ENCODE data around the gene ALPL. TPM values are rescaled to one million over a fixed set of nuclear protein-coding genes. Genes with fewer than 3 reads are reported as not detected.
A peak's percentile ranks its signal among the peaks of the same experiment; 100 is the strongest.

ALPL gene
- total and polyA plus RNA-seq, 9 of the 15 experiments (the other 6 are each of a cell fraction or from before 2014, with no cell fraction given): 0.04 to 0.38 (median 0.18) TPM; not detected in 4

DNA sequence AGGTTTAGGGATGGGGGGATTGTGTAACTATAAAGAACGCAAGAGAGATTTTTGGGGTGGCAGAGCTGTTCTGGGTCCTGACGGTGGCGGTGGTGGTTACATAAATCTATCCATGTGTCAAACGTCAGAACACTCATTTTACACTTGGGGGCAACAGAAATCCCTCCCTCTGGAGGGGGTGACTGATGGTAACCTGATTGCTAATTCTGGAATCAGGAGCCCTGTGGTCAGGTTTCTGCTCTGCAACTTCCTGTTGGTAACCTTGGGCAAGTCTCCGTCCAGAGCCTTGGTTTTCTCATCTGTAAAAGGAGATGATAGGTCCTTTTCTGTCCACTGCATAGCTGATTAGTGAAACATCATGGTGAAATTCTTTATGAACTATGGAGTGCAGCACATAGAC is 40.9 kb downstream of the ALPL start (continued):
- TF ChIP-seq, protein P1, sequence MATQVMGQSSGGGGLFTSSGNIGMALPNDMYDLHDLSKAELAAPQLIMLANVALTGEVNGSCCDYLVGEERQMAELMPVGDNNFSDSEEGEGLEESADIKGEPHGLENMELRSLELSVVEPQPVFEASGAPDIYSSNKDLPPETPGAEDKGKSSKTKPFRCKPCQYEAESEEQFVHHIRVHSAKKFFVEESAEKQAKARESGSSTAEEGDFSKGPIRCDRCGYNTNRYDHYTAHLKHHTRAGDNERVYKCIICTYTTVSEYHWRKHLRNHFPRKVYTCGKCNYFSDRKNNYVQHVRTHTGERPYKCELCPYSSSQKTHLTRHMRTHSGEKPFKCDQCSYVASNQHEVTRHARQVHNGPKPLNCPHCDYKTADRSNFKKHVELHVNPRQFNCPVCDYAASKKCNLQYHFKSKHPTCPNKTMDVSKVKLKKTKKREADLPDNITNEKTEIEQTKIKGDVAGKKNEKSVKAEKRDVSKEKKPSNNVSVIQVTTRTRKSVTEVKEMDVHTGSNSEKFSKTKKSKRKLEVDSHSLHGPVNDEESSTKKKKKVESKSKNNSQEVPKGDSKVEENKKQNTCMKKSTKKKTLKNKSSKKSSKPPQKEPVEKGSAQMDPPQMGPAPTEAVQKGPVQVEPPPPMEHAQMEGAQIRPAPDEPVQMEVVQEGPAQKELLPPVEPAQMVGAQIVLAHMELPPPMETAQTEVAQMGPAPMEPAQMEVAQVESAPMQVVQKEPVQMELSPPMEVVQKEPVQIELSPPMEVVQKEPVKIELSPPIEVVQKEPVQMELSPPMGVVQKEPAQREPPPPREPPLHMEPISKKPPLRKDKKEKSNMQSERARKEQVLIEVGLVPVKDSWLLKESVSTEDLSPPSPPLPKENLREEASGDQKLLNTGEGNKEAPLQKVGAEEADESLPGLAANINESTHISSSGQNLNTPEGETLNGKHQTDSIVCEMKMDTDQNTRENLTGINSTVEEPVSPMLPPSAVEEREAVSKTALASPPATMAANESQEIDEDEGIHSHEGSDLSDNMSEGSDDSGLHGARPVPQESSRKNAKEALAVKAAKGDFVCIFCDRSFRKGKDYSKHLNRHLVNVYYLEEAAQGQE (IDR thresholded peaks at IDR 0.05; ENCODE audit: borderline replicate concordance): peak; percentile 33
- TF ChIP-seq, protein P1 (CRISPR knock-in tag; IDR thresholded peaks at IDR 0.05; ENCODE audit: low read depth): no peak
- no peak for TF ChIP-seq ZFPM2 (CRISPR knock-in tag; IDR thresholded peaks at IDR 0.05)
- TF ChIP-seq, protein P2, sequence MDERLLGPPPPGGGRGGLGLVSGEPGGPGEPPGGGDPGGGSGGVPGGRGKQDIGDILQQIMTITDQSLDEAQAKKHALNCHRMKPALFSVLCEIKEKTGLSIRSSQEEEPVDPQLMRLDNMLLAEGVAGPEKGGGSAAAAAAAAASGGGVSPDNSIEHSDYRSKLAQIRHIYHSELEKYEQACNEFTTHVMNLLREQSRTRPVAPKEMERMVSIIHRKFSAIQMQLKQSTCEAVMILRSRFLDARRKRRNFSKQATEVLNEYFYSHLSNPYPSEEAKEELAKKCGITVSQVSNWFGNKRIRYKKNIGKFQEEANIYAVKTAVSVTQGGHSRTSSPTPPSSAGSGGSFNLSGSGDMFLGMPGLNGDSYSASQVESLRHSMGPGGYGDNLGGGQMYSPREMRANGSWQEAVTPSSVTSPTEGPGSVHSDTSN (CRISPR knock-in tag; IDR thresholded peaks at IDR 0.05; ENCODE audit: low read depth): no peak
- TF ChIP-seq, protein P2 (tag; conservative IDR thresholded peaks at IDR 0.05; ENCODE audit: low read depth): peak; percentile 46
- no peak for TF ChIP-seq POLR3G (IDR thresholded peaks at IDR 0.05; ENCODE audit: extremely low read depth, insufficient read length, insufficient replicate concordance)
- no peak for TF ChIP-seq KHSRP (IDR thresholded peaks at IDR 0.05)
- TF ChIP-seq NONO (IDR thresholded peaks at IDR 0.05; ENCODE audit: low read depth in 2 of 2, low read length in 1 of 2): no peak
- TF ChIP-seq, protein P3, sequence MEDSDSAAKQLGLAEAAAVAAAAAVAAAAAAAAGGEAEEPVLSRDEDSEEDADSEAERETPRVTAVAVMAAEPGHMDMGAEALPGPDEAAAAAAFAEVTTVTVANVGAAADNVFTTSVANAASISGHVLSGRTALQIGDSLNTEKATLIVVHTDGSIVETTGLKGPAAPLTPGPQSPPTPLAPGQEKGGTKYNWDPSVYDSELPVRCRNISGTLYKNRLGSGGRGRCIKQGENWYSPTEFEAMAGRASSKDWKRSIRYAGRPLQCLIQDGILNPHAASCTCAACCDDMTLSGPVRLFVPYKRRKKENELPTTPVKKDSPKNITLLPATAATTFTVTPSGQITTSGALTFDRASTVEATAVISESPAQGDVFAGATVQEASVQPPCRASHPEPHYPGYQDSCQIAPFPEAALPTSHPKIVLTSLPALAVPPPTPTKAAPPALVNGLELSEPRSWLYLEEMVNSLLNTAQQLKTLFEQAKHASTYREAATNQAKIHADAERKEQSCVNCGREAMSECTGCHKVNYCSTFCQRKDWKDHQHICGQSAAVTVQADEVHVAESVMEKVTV (CRISPR knock-in tag; IDR thresholded peaks at IDR 0.05): no peak
- no peak for TF ChIP-seq CBX3 (IDR thresholded peaks at IDR 0.05; ENCODE audit: borderline replicate concordance in 1 of 2, low read length in 2 of 2)
- no peak for TF ChIP-seq KLF16 (IDR thresholded peaks at IDR 0.05)
- TF ChIP-seq, protein P4, sequence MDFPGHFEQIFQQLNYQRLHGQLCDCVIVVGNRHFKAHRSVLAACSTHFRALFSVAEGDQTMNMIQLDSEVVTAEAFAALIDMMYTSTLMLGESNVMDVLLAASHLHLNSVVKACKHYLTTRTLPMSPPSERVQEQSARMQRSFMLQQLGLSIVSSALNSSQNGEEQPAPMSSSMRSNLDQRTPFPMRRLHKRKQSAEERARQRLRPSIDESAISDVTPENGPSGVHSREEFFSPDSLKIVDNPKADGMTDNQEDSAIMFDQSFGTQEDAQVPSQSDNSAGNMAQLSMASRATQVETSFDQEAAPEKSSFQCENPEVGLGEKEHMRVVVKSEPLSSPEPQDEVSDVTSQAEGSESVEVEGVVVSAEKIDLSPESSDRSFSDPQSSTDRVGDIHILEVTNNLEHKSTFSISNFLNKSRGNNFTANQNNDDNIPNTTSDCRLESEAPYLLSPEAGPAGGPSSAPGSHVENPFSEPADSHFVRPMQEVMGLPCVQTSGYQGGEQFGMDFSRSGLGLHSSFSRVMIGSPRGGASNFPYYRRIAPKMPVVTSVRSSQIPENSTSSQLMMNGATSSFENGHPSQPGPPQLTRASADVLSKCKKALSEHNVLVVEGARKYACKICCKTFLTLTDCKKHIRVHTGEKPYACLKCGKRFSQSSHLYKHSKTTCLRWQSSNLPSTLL (IDR thresholded peaks at IDR 0.05): no peak
- TF ChIP-seq PHB2 (IDR thresholded peaks at IDR 0.05; ENCODE audit: low read depth): no peak
- no peak for TF ChIP-seq PTRF (tag; IDR thresholded peaks at IDR 0.05)
- TF ChIP-seq CSDE1 (IDR thresholded peaks at IDR 0.05): no peak
- TF ChIP-seq TCF7 (IDR thresholded peaks at IDR 0.05; ENCODE audit: borderline replicate concordance): no peak
